ENCODE data around the gene DRP2. TPM values are rescaled to one million over a fixed set of nuclear protein-coding genes. Genes with fewer than 3 reads are reported as not detected.
A peak's percentile ranks its signal among the peaks of the same experiment; 100 is the strongest.
"Not testable (repeated sequence)": the region's sequence is repeated elsewhere in the genome, so short reads cannot be mapped to it uniquely, and the experiment has no call there.

The DRP2 gene
- total RNA-seq, 1 experiment from 2014 or later: 0.44 TPM

- DNase-seq (ENCODE audit: low read depth): no peak
Measured at GRCh38 chrX:101241531-101241930, 21.9 kb downstream of the DRP2 start.

- no peak for DNase-seq (ENCODE audit: low read depth)
Measured at GRCh38 chrX:101252634-101253033, 33.0 kb downstream of the DRP2 start.

GRCh38 chrX:101257448-101258258 lies 38.1 kb downstream of the DRP2 start:
- DNase-seq (ENCODE audit: low read depth): peak; percentile 60

- DNase-seq (ENCODE audit: low read depth): no peak
Measured at GRCh38 chrX:101258259-101258581, 38.6 kb downstream of the DRP2 start.

- DNase-seq (ENCODE audit: low read depth): peak; percentile 26
Measured at GRCh38 chrX:101260435-101260834, 40.8 kb downstream of the DRP2 start.

- DNase-seq (ENCODE audit: low read depth): no peak
Measured at GRCh38 chrX:101262590-101262989, 43.0 kb downstream of the DRP2 start.

- DNase-seq (ENCODE audit: low read depth): no peak
Measured at GRCh38 chrX:101263766-101264165, 44.2 kb downstream of the DRP2 start.

- DNase-seq (ENCODE audit: low read depth): peak; percentile 88
Measured at GRCh38 chrX:101265869-101266428, 46.4 kb downstream of the DRP2 start.

- no peak for DNase-seq (ENCODE audit: low read depth)
Measured at GRCh38 chrX:101274198-101274597, 54.6 kb downstream of the DRP2 start.

- DNase-seq (ENCODE audit: low read depth): no peak
Measured at GRCh38 chrX:101276238-101276637, 56.7 kb downstream of the DRP2 start.

GRCh38 chrX:101287402-101287801 lies 67.8 kb downstream of the DRP2 start:
- peak; percentile 55 for DNase-seq (ENCODE audit: low read depth)

GRCh38 chrX:101290957-101291603 lies 71.5 kb downstream of the DRP2 start, which contains the start of gene TAF7L:
TAF7L (minus strand) TSS chrX:101291334; CDS start chrX:101287543, 3,791 bp downstream.
- DNase-seq (ENCODE audit: low read depth): no peak

GRCh38 chrX:101295603-101296002 lies 76.0 kb downstream of the DRP2 start:
- not testable (repeated sequence) for DNase-seq (ENCODE audit: low read depth)

GRCh38 chrX:101303790-101304189 lies 84.2 kb downstream of the DRP2 start:
- DNase-seq (ENCODE audit: low read depth): no peak

Other genes starting within 250 kb of the DRP2 start
- 31.4 and 32.8 TPM in 2 replicates for gene TRMT2B, start 167.7 kb upstream of the DRP2 start, total RNA-seq (2014; rRNA removed; shearing (Covaris generic))
- 2.1 and 3.5 TPM in 2 replicates for gene TMEM35A, start 140.9 kb upstream of the DRP2 start, total RNA-seq (2014; rRNA removed; shearing (Covaris generic))
- 43.8 and 69.2 TPM in 2 replicates for gene CENPI, start 121.6 kb upstream of the DRP2 start, total RNA-seq (2014; rRNA removed; shearing (Covaris generic))
- not detected in 2 replicates for gene TAF7L, start 71.5 kb downstream of the DRP2 start, total RNA-seq (2014; rRNA removed; shearing (Covaris generic))
- gene TIMM8A, start 129.0 kb downstream of the DRP2 start, total RNA-seq (2014; rRNA removed; shearing (Covaris generic)): 9.4 and 9.6 TPM in 2 replicates
- gene BTK, start 166.4 kb downstream of the DRP2 start, total RNA-seq (2014; rRNA removed; shearing (Covaris generic)): 0.05 TPM in 1 of 2 replicates, not detected in the other
- gene RPL36A, start 171.2 kb downstream of the DRP2 start, total RNA-seq (2014; rRNA removed; shearing (Covaris generic)): 1,377 and 1,626 TPM in 2 replicates
- gene GLA, start 188.1 kb downstream of the DRP2 start, total RNA-seq (2014; rRNA removed; shearing (Covaris generic)): 130 and 154 TPM in 2 replicates
- gene HNRNPH2, start 188.4 kb downstream of the DRP2 start, total RNA-seq (2014; rRNA removed; shearing (Covaris generic)): 56.0 and 82.5 TPM in 2 replicates

Data from M059J (cell line).